ENCODE results near the gene FKBP11.

The FKBP11 gene

DNA sequence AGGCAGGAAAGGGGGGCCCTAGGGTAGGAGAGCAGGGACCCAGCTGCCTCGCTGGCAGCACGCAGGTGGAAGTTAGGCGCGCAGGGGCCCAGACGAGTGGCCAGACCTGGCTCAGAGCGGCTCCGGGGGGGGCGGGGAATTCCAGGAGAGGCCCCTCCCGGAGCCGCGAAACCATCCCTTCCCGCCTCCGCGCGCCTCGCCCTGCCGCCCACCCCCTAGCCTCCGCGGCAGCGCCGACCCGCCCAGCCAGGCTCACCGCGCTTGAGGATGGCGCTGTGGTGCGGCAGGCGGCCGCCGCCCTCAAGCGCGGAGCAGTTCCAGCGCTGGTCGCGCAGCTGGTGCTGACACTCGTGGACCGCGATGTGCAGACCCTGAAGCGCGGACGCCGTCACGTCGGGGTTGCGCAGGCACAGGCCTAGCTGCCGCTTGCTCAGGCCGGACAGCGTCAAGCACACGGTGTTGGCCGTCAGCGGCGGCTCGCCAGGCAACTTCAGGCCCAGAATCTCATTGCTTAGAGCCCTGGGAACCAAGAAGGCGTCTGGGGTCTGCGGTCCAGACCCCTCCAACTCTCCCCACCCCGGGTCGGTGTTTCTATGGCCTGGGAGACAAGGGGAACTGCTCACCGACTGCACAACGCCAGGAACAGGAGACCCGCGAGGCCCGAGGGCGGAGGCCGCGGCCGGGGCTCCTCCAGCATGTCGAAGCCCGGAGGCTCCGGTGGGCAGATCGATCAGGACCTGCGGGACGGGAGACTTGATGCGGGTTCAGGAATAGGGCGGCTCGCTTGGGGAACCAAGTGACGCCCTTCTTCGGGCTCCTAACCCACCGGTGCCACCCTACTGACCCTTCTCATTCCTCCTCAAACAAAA is 44.8 kb upstream of the FKBP11 start:
- no peak for DNase-seq (ENCODE audit: low read depth)
- no peak overlapping the region for H3K4me3 ChIP-seq (ENCODE audit: low read depth, low read length)
- TF ChIP-seq, protein P1, sequence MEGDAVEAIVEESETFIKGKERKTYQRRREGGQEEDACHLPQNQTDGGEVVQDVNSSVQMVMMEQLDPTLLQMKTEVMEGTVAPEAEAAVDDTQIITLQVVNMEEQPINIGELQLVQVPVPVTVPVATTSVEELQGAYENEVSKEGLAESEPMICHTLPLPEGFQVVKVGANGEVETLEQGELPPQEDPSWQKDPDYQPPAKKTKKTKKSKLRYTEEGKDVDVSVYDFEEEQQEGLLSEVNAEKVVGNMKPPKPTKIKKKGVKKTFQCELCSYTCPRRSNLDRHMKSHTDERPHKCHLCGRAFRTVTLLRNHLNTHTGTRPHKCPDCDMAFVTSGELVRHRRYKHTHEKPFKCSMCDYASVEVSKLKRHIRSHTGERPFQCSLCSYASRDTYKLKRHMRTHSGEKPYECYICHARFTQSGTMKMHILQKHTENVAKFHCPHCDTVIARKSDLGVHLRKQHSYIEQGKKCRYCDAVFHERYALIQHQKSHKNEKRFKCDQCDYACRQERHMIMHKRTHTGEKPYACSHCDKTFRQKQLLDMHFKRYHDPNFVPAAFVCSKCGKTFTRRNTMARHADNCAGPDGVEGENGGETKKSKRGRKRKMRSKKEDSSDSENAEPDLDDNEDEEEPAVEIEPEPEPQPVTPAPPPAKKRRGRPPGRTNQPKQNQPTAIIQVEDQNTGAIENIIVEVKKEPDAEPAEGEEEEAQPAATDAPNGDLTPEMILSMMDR (IDR thresholded peaks at IDR 0.05; ENCODE audit: control insufficient read depth, extremely low read depth, insufficient read depth), result no peak

- H3K4me3 ChIP-seq (ENCODE audit: low read depth, low read length), result no peak overlapping the region
- TF ChIP-seq, protein P1 (IDR thresholded peaks at IDR 0.05; ENCODE audit: control insufficient read depth, extremely low read depth, insufficient read depth), result no peak
- no peak for DNase-seq (ENCODE audit: low read depth)
Measured at GRCh38 chr12:48969160-48969771, 44.0 kb upstream of the FKBP11 start.

GRCh38 chr12:48968467-48968866 is 43.2 kb upstream of the FKBP11 start:
- H3K4me3 ChIP-seq (ENCODE audit: low read depth, low read length), result no peak overlapping the region
- DNase-seq (ENCODE audit: low read depth), result no peak
- TF ChIP-seq, protein P1 (IDR thresholded peaks at IDR 0.05; ENCODE audit: control insufficient read depth, extremely low read depth, insufficient read depth), result no peak

DNA sequence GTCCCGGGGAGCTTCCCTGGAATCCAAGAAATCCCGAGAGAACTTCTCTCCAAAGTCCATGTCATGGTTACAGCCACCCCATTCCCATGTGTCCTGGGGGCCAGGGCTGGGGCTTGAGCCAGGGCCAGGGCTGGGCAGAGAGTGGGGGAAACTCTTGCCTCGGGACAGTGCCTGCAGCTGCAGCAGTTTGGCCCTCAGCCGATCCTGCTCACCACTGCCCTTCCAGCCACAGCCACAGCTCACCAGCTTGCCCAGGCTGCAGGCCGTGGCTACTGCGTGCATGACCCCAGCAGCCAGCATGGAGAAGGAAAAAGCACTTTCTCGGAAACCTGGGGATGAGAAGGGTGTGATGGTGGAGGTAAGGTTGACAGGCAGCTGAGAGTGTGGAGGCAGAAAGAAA is 42.7 kb upstream of the FKBP11 start:
- TF ChIP-seq, protein P1 (IDR thresholded peaks at IDR 0.05; ENCODE audit: control insufficient read depth, extremely low read depth, insufficient read depth), result no peak
- H3K4me3 ChIP-seq (ENCODE audit: low read depth, low read length), result no peak overlapping the region
- DNase-seq (ENCODE audit: low read depth), result no peak

GRCh38 chr12:48966177-48966895 is 41.0 kb upstream of the FKBP11 start:
- H3K4me3 ChIP-seq (ENCODE audit: low read depth, low read length), result no peak overlapping the region
- TF ChIP-seq, protein P1 (IDR thresholded peaks at IDR 0.05; ENCODE audit: control insufficient read depth, extremely low read depth, insufficient read depth), result no peak
- no peak for DNase-seq (ENCODE audit: low read depth)

DNA sequence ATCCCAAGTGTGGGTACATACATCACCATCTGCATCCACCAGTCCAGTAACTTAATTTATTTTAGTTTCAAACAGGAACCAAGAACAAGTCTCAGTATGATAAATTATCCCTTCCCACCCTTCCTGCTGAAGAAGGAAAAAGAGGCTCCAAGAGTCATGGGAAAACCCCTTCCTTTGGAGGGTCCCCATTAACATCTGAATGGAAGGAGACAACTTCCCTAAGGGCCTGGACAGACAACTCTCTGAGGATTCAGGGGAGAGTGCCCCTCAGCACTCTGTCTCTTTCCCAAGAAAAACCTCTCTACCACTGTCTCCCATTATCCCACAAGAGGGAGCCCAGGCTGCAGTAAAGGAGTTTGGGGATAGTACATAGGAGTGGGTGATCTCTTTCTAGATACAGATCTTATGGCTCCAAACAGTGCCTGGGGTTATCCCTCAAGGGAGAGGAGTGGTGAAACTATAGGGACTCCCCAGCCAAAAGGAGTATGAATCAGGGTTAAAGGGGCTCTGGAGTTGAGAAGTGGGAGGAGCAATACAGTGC is 40.1 kb upstream of the FKBP11 start:
- H3K4me3 ChIP-seq (ENCODE audit: low read depth, low read length), result no peak overlapping the region
- DNase-seq (ENCODE audit: low read depth), result no peak
- TF ChIP-seq, protein P1 (IDR thresholded peaks at IDR 0.05; ENCODE audit: control insufficient read depth, extremely low read depth, insufficient read depth), result no peak

All from LNCaP clone FGC (cell line).